Head of caudate nucleus (tissue), 42 donors: ENCODE measurements around the gene FTL.

Experiments used
- DNase-seq, 42 donors: peaks; one replicate each; pipeline versions ENCODE4 v3.0.0 to v3.0.0-alpha.2; 2020 to 2021; ENCODE audit warnings: mixed read lengths in 7 of 42
- intact Hi-C: fragments of 100-400 bp; cut with DNase I; formaldehyde crosslinking; loops from one replicate; pipeline ENCODE4 v1.15.0; 2022

Gene FTL

GRCh38 chr19:48987323-48987722 lies 22.2 kb downstream of the FTL start:
- no peak for DNase-seq
- intact Hi-C loops = no loop called here

- intact Hi-C loops = no loop called here
- no peak for DNase-seq
Observed at GRCh38 chr19:48988286-48988685, 23.2 kb downstream of the FTL start.

- intact Hi-C loops = no loop called here
- DNase-seq = no peak
Observed at GRCh38 chr19:48988860-48989259, 23.8 kb downstream of the FTL start.

GRCh38 chr19:48989701-48990291 lies 24.7 kb downstream of the FTL start:
- intact Hi-C loops = no loop called here
- peak in 9 of 42 donors; percentile 11 to 52 (median 28) for DNase-seq

GRCh38 chr19:48990400-48990799 lies 25.3 kb downstream of the FTL start:
- no peak for DNase-seq
- intact Hi-C loops = no loop called here

- DNase-seq = no peak
- intact Hi-C loops = no loop called here
Observed at GRCh38 chr19:48991011-48991609, 26.0 kb downstream of the FTL start.

GRCh38 chr19:48991873-48992580 lies 26.9 kb downstream of the FTL start:
- peak in 30 of 42 donors; percentile 25 to 79 (median 42) for DNase-seq
- intact Hi-C loops = no loop called here

GRCh38 chr19:48992581-48993174 lies 27.6 kb downstream of the FTL start:
- peak in 24 of 42 donors; percentile 8 to 53 (median 28) for DNase-seq

GRCh38 chr19:48993175-48994034 lies 28.3 kb downstream of the FTL start, which contains the start of the genes GYS1 and RUVBL2:
Gene GYS1 (minus strand): TSS chr19:48993309. CDS start chr19:48993112, 197 bp downstream.
Gene RUVBL2 (plus strand): TSS chr19:48993887. CDS start chr19:48993912, 25 bp downstream.
- peak; percentile 98 to 100 (median 100) for DNase-seq
- intact Hi-C loops = no loop called here

More at GRCh38 chr19:48992581-48993174, 27.6 kb downstream of the FTL start:
- intact Hi-C loops = no loop called here

- intact Hi-C loops = no loop called here
Observed at GRCh38 chr19:48994035-48994386, 28.9 kb downstream of the FTL start.

GRCh38 chr19:48997972-48998371 lies 32.9 kb downstream of the FTL start:
- peak in 13 of 42 donors; percentile 18 to 50 (median 39) for DNase-seq
- intact Hi-C loops = no loop called here

More at GRCh38 chr19:48994035-48994386, 28.9 kb downstream of the FTL start:
- DNase-seq = peak in 5 of 42 donors; percentile 12 to 36 (median 22)

- intact Hi-C loops = no loop called here
- peak in 35 of 42 donors; percentile 12 to 71 (median 49) for DNase-seq
Observed at GRCh38 chr19:48999481-49000325, 34.6 kb downstream of the FTL start.

GRCh38 chr19:49004133-49004532 lies 39.0 kb downstream of the FTL start:
- no peak for DNase-seq
- intact Hi-C loops = no loop called here

- DNase-seq = no peak
- intact Hi-C loops = no loop called here
Observed at GRCh38 chr19:49004964-49005614, 40.0 kb downstream of the FTL start.

- no peak for DNase-seq
- intact Hi-C loops = no loop called here
Observed at GRCh38 chr19:49006905-49007304, 41.8 kb downstream of the FTL start.

- no peak for DNase-seq
- intact Hi-C loops = no loop called here
Observed at GRCh38 chr19:49009828-49010227, 44.7 kb downstream of the FTL start.

GRCh38 chr19:49010453-49010852 lies 45.3 kb downstream of the FTL start:
- intact Hi-C loops = no loop called here
- no peak for DNase-seq
